Measurements from ENCODE around the gene ENOX2. TPM values are rescaled to one million over a fixed set of nuclear protein-coding genes. Genes with fewer than 3 reads are reported as not detected.
"Not testable (repeated sequence)": the region's sequence is repeated elsewhere in the genome, so short reads cannot be mapped to it uniquely, and the experiment has no call there.

ENOX2 gene
- total RNA-seq, 1 experiment from 2014 or later, result 12.9 TPM

- no peaks in the 10 kb centered on the region for H3K9me3 ChIP-seq (ENCODE audit: control insufficient read depth in 1 of 2, insufficient read depth in 1 of 2, low read depth in 1 of 2, low read length in 2 of 2)
- ChIA-PET RAD21 (ENCODE audit: low non-redundant PET in 1 of 2, low total read pairs in 2 of 2, uncharacterized antibody in 2 of 2, unreplicated experiment in 2 of 2) (no interaction called here), CTCF (no interaction called here), POLR2A (no interaction called here)
- intact Hi-C loops (cut with micrococcal nuclease), result no loop called here
- no peaks in the 10 kb centered on the region for H3K9me2 ChIP-seq (ENCODE audit: insufficient read depth)
- H3K4me3 ChIP-seq (replicated peaks in 1 of 2; ENCODE audit: low read depth in 1 of 2, low read length in 2 of 2), result no peak overlapping the region
- H3K9ac ChIP-seq (ENCODE audit: low read length), result no peak overlapping the region
- H3K27me3 ChIP-seq (ENCODE audit: insufficient read depth, low read length), result no peaks in the 10 kb centered on the region
- H3K4me1 ChIP-seq (ENCODE audit: control insufficient read depth in 1 of 2, insufficient read depth in 2 of 2, low read length in 2 of 2), result no peaks in the 10 kb centered on the region
- TF ChIP-seq ZNF274 (IDR thresholded peaks at IDR 0.05; ENCODE audit: low read depth, low read length) (no peak), POLR2AphosphoS5 (IDR thresholded peaks at IDR 0.05; ENCODE audit: low read depth, low read length) (no peak), MAX (IDR thresholded peaks at IDR 0.05) (no peak), ZBTB33 (IDR thresholded peaks at IDR 0.05; ENCODE audit: extremely low read depth, insufficient replicate concordance, low read length) (no peak), TCF7L2 (IDR thresholded peaks at IDR 0.05; ENCODE audit: borderline replicate concordance, extremely low read depth, insufficient read depth, insufficient read length) (no peak), CEBPB (IDR thresholded peaks at IDR 0.05; ENCODE audit: low read depth) (no peak), EZH2 (IDR thresholded peaks at IDR 0.05) (no peak), RAD21 (IDR thresholded peaks at IDR 0.05; ENCODE audit: low read depth) (no peak)
- H3K27ac ChIP-seq (ENCODE audit: low read depth, low read length), result no peak overlapping the region
- no peaks in the 10 kb centered on the region for H4K20me1 ChIP-seq (ENCODE audit: insufficient read depth)
- H3K4me2 ChIP-seq (ENCODE audit: low read length), result no peak overlapping the region
- ATAC-seq (no peak), DNase-seq (ENCODE audit: low read depth, low spot score) (no peak)
- BruUV-seq (replicated peaks), result no TSS peak
- H3K79me2 ChIP-seq (ENCODE audit: insufficient read depth, low read length), result no peaks in the 10 kb centered on the region
- no peak overlapping the region for H2AFZ ChIP-seq (ENCODE audit: low read depth, low read length, poor library complexity, severe bottlenecking)
- H3K36me3 ChIP-seq (ENCODE audit: control insufficient read depth in 1 of 2, insufficient read depth in 2 of 2, low read length in 2 of 2), result no peaks in the 10 kb centered on the region
Observed at GRCh38 chrX:130793975-130794374, 109.0 kb downstream of the ENOX2 start.

- CTCF ChIA-PET; H3K79me2 ChIP-seq (ENCODE audit: insufficient read depth, low read length); intact Hi-C loops (cut with micrococcal nuclease); H4K20me1 ChIP-seq (ENCODE audit: insufficient read depth); H2AFZ ChIP-seq (ENCODE audit: low read depth, low read length, poor library complexity, severe bottlenecking); DNase-seq (ENCODE audit: low read depth, low spot score); H3K4me1 ChIP-seq (ENCODE audit: control insufficient read depth in 1 of 2, insufficient read depth in 2 of 2, low read length in 2 of 2); H3K27me3 ChIP-seq (ENCODE audit: insufficient read depth, low read length); H3K4me2 ChIP-seq (ENCODE audit: low read length); H3K9me3 ChIP-seq (ENCODE audit: control insufficient read depth in 1 of 2, insufficient read depth in 1 of 2, low read depth in 1 of 2, low read length in 2 of 2); BruUV-seq (replicated peaks); H3K36me3 ChIP-seq (ENCODE audit: control insufficient read depth in 1 of 2, insufficient read depth in 2 of 2, low read length in 2 of 2); H3K27ac ChIP-seq (ENCODE audit: low read depth, low read length); RAD21 ChIA-PET (ENCODE audit: low non-redundant PET in 1 of 2, low total read pairs in 2 of 2, uncharacterized antibody in 2 of 2, unreplicated experiment in 2 of 2); ATAC-seq; POLR2A ChIA-PET; H3K4me3 ChIP-seq (replicated peaks in 1 of 2; ENCODE audit: low read depth in 1 of 2, low read length in 2 of 2); H3K9ac ChIP-seq (ENCODE audit: low read length); H3K9me2 ChIP-seq (ENCODE audit: insufficient read depth): not testable (repeated sequence)
Observed at GRCh38 chrX:130791870-130792269, 111.1 kb downstream of the ENOX2 start.

All from HCT116 (cell line).